Right cardiac atrium (tissue), 5 donors: ENCODE measurements around the gene FNDC3B. TPM values are rescaled to one million over a fixed set of nuclear protein-coding genes. Genes with fewer than 3 reads are reported as not detected.

Source experiments
- ATAC-seq, 2 donors: fragments of 200-7000 bp; cut with Tn5 transposase; one replicate each; pipeline versions ENCODE4 v1.8.0 to v1.9.1; 2020; ENCODE audit warnings: moderate library complexity in 2 of 2, mild to moderate bottlenecking in 1 of 2
- DNase-seq, 3 donors: peaks; one replicate each; pipeline ENCODE4 v3.0.0-alpha.2; 2020
- H3K27ac ChIP-seq: one replicate; pipeline ENCODE4 v1.5.1; 2013; ENCODE audit warnings: mild to moderate bottlenecking, low read length, control low read depth, moderate library complexity
- H3K27me3 ChIP-seq: one replicate; pipeline ENCODE4 v1.6.1; 2013; ENCODE audit not compliant: control insufficient read depth, insufficient read depth
- H3K4me1 ChIP-seq: one replicate; pipeline ENCODE4 v1.6.1; 2013; ENCODE audit warnings: low read length; ENCODE audit not compliant: control insufficient read depth, insufficient read depth
- H3K4me3 ChIP-seq: one replicate; pipeline ENCODE4 v1.5.1; 2013; ENCODE audit warnings: low read length, control low read depth
- H3K9me3 ChIP-seq: one replicate; pipeline ENCODE4 v1.6.1; 2013; ENCODE audit warnings: low read length; ENCODE audit not compliant: control insufficient read depth
- WGBS: extraction: QIAGEN DNeasy Blood & Tissue Kit; methylation state at CpG from one replicate; pipeline ENCODE4 v1.1.7; 2013; 5-methylcytosine and 5-hydroxymethylcytosine counted together
- intact Hi-C, 4 donors: fragments of 100-400 bp; cut with DNase I; formaldehyde crosslinking; loops; one replicate each; pipeline versions ENCODE4 v1.11.0 to v1.14.0; 2022 to 2023
- polyA plus RNA-seq: library from polyadenylated mRNA; stranded (reverse); fragments of 200-250 nt; gene quantifications from one replicate; pipeline ENCODE4 v1.2.3, GENCODE V29; 2013
- total RNA-seq, 4 donors: library from RNA; stranded (reverse); fragmentation: NEBNext Ultra II Directional; extraction: Animal tissue kit (Norgen Biotek cat#: 25700); gene quantifications; one replicate each; pipeline ENCODE4 v1.2.1, GENCODE V29; 2021
- donor health status: healthy with polysubstance abuse.
- donor health status: DM: no; HTN: yes; CAD: no.
- donor health status: DM: no; HTN: no; CAD: no.
- donor health status: DM: no; HTN: yes; CAD: no; lungs with severe emphysema.
- donor health status: DM: yes; HTN: yes; CAD: no.

The FNDC3B gene
- total and polyA plus RNA-seq, 5 donors = 15.8 to 117 (median 83.0) TPM

DNA sequence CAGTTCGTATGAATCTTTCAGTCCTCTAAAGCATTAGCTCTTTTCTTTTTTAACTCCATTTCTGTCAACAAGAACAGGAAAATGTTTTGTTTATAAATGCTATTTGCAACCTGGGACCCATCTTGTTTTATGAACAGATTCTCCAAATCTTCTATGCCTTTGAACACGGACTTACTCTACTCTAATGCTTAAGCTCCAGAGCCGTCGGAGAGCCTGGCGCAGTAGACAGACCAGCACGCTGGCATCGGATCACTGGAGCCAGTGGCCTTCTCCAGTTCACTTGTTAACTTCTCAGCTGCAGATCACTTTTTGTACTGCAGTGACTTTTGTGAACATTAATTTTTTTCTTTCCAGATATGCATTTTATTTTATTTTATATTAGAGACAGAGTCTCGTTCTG is 286.1 kb downstream of the FNDC3B start:
- Histone ChIP-seq H3K27ac (no peak overlapping the region), H3K9me3 (no peaks in the 10 kb centered on the region), H3K27me3 (no peaks in the 10 kb centered on the region), H3K4me3 (no peak overlapping the region), H3K4me1 (peaks cover 6% of the 10 kb centered on the region)
- DNase-seq (no peak), ATAC-seq (no peak)
- 86% methylated on average over 8 of the region's 8 CpGs for WGBS
- intact Hi-C loops = no loop called here

GRCh38 chr3:172326993-172327392 is 287.6 kb downstream of the FNDC3B start:
- no peak overlapping the region for H3K4me3 ChIP-seq
- no peak for DNase-seq
- intact Hi-C loops = no loop called here
- ATAC-seq = no peak
- peaks cover 6% of the 10 kb centered on the region for H3K4me1 ChIP-seq
- H3K27me3 ChIP-seq = no peaks in the 10 kb centered on the region
- H3K27ac ChIP-seq = no peak overlapping the region
- WGBS = 96% methylated on average over 3 of the region's 3 CpGs
- no peaks in the 10 kb centered on the region for H3K9me3 ChIP-seq

DNA sequence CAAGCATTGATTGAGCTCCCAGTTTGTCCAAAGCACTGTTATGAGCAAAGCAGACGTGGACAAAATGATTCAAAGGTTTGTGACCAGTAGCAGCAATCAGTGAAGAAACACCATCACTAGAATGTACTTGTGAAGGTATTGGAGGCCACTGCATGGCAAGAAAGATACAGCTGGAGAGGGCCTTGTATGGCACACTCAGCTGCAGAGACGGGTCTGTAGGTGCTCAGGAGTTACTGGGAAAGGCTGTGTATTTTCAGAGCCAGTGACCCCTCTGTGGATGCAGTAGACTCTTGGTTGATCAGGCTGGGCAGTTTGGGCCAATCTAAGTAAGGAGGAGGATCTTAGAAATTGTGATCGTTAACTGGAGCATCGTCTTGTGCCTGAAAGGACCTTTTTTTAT is 288.9 kb downstream of the FNDC3B start:
- DNase-seq = no peak
- H3K4me3 ChIP-seq = no peak overlapping the region
- WGBS = 88% methylated on average over 4 of the region's 4 CpGs
- no peaks in the 10 kb centered on the region for H3K27me3 ChIP-seq
- intact Hi-C loops = no loop called here
- ATAC-seq = no peak
- no peaks in the 10 kb centered on the region for H3K9me3 ChIP-seq
- H3K4me1 ChIP-seq = peaks cover 3% of the 10 kb centered on the region
- H3K27ac ChIP-seq = no peak overlapping the region

DNA sequence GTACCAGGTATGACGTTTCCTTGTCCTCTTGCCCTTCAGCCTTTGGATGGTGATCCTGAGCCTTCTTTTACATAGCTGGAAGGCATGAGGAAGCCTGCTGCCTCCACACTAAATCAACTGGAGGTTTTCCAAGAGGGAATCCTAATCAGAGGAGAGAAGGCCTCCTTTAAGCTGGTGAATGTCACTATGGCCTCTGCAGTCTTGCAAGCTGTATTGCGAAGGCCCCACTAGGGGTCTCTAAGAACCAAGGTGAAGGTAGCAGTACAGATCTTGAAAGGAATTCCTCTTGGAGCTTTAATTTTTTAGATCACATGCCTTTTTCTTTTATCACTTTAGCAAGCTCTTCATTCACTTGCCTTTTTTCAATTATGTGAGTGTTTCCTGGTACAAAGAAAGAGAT is 289.7 kb downstream of the FNDC3B start:
- no peaks in the 10 kb centered on the region for H3K27me3 ChIP-seq
- DNase-seq (no peak), ATAC-seq (no peak)
- H3K4me1 ChIP-seq = peaks cover 3% of the 10 kb centered on the region
- intact Hi-C loops = no loop called here
- 91% methylated on average over 2 of the region's 2 CpGs for WGBS
- H3K4me3 ChIP-seq = no peak overlapping the region
- H3K27ac ChIP-seq = peak overlapping the region; percentile 9
- H3K9me3 ChIP-seq = no peaks in the 10 kb centered on the region

DNA sequence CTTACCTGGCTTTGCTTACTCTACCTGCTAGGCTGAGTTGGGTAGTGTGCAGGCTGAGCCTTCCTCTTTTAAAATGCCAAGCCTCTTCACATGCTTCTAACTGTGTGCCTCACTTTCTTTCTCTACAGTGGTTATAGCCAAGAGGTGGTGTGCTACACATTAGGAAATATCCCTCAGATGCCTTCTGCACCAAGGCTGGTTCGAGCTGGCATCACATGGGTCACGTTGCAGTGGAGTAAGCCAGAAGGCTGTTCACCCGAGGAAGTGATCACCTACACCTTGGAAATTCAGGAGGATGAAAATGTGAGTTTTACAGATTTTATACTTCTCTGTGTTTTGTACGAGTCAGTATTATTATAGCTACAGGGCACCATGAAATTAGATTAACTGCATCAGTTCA is 291.0 kb downstream of the FNDC3B start:
- Histone ChIP-seq H3K4me1 (no peaks in the 10 kb centered on the region), H3K27me3 (no peaks in the 10 kb centered on the region), H3K9me3 (no peaks in the 10 kb centered on the region), H3K4me3 (no peak overlapping the region), H3K27ac (no peak overlapping the region)
- no peak for ATAC-seq
- DNase-seq = no peak
- intact Hi-C loops = loop anchor here in 3 of 4 donors (10.0 kb wide), 2 partner anchors 286 to 296 kb away; partner anchors contain the start of gene FNDC3B (in 2 of the 3)
- 88% methylated on average over 4 of the region's 4 CpGs for WGBS

DNA sequence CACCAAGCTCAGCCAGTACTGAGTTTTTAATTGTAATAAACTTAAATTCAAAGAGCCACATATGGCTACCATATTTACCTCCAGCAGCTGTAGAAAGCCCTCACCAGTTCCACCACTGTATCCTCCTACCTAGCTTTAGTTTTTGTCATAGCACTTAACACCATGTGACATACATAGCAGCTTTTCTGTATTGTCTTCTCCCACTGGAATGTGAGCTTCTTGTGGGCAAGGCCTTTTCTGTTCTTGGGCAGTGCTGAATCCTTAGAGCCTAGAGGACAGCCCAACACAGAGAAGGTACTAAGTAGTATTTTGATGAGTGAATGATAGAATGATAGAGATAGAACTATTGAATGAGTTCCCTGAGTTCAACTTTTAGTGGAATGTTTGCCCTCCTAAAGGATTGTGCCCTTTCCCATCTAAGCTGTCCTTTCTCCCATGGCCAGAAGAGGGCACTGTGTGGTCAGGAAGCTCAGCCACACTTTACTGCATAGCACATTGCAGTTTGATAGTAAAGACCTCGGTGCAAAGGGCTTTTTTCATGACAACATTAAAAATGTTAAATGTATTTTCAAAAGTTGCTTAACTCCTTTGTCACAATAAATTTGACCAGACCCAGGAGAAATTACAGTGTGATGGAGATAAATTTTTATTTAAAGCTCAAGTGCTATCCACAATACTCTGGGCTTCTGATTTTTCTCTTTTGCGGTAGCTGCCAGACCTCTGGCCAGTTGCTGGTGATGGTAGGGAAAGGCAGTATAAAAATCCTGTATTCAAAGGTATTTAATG is 293.1 kb downstream of the FNDC3B start:
- Histone ChIP-seq H3K4me1 (no peaks in the 10 kb centered on the region), H3K4me3 (no peak overlapping the region), H3K27ac (no peak overlapping the region), H3K27me3 (no peaks in the 10 kb centered on the region), H3K9me3 (no peaks in the 10 kb centered on the region)
- WGBS = 47% methylated on average over 2 of the region's 2 CpGs
- DNase-seq (peak in 2 of 3 donors; percentile 43 to 77), ATAC-seq (peak; percentile 86 to 88)
- intact Hi-C loops = loop anchor here in 3 of 4 donors (10.0 kb wide), 2 partner anchors 288 to 298 kb away; partner anchors contain the start of gene FNDC3B (in 2 of the 3)

DNA sequence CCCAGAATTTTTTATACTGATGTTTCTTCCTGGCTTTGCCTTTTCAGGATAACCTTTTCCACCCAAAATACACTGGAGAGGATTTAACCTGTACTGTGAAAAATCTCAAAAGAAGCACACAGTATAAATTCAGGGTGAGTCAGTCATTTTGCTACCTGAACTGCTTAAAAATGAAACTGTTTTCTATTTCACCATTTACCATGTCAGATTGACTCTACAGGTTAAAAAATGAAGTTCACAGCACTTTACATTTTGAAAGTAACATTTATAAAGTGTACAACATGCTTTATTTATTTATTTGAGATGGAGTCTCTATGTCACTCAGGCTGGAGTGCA is 293.6 kb downstream of the FNDC3B start:
- Histone ChIP-seq H3K4me1 (no peaks in the 10 kb centered on the region), H3K27me3 (no peaks in the 10 kb centered on the region), H3K9me3 (no peaks in the 10 kb centered on the region), H3K27ac (no peak overlapping the region), H3K4me3 (no peak overlapping the region)
- ATAC-seq = no peak
- DNase-seq = no peak
- intact Hi-C loops = loop anchor here in 3 of 4 donors (10.0 kb wide), 2 partner anchors 288 to 298 kb away; partner anchors contain the start of gene FNDC3B (in 2 of the 3)

DNA sequence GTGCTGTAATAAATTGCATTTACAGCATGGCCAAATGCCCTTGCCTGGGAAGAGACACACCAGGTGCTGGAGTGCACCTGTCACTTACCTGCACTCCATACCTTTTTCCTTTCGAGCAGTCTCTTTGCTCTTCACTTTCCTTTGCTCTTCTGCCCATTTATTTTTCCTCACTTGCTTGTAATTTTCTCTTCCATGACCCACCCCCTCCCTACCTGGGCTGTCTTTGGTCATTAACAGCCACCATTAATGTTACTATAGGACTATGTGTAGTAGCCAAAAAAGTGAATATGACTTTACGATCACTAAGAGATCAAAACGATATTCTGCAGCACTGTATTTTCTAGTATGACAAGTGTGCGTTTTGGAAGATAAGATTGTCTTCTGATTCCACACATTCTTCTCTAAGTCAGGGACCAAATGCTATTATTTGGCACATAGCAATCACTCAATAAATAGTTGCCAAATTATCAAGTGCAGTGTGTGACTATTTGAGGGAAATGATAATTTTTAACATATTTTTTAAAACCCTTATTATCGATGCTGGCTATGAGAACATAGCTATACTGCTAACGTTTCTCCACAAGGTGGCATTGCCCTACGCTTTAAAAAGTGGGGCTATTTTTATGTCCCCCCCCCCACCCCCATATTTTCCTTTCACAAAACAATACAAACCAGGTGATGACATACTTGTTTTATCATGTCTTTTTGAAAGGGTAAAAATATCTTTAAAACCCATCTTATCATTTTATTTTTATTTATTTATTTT is 294.5 kb downstream of the FNDC3B start:
- Histone ChIP-seq H3K4me1 (no peaks in the 10 kb centered on the region), H3K27me3 (no peaks in the 10 kb centered on the region), H3K27ac (no peak overlapping the region), H3K9me3 (no peaks in the 10 kb centered on the region), H3K4me3 (no peak overlapping the region)
- intact Hi-C loops = loop anchor here in 3 of 4 donors (10.0 kb wide), 2 partner anchors 289 to 299 kb away; partner anchors contain the start of gene FNDC3B (in 2 of the 3)
- DNase-seq (no peak), ATAC-seq (no peak)
- 79% methylated on average over 7 of the region's 7 CpGs for WGBS

DNA sequence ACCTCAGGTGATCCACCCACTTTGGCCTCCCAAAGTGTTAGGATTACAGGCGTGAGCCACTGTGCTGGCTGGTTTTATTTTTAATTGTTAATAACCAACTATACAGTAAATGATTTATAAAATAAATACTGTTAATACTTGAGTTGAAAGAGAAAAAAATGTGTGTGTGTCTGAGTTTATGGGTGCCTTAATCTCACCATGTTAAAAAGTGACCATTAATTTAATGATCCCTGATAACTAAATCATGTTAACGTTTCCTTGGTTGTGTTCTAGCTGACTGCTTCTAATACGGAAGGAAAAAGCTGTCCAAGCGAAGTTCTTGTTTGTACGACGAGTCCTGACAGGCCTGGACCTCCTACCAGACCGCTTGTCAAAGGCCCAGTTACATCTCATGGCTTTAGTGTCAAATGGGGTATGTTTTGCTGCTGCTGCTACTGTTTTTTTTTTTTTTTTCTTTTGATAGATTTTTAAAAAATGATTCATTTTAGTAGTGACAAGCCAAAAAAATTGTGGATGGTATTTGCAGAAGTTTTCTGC is 295.4 kb downstream of the FNDC3B start:
- H3K4me3 ChIP-seq = no peak overlapping the region

GRCh38 chr3:172339892-172340291 is 300.5 kb downstream of the FNDC3B start:
- Histone ChIP-seq H3K4me3 (no peak overlapping the region), H3K4me1 (no peaks in the 10 kb centered on the region), H3K27me3 (no peaks in the 10 kb centered on the region), H3K9me3 (no peaks in the 10 kb centered on the region), H3K27ac (no peak overlapping the region)
- 92% methylated on average over 8 of the region's 8 CpGs for WGBS
- intact Hi-C loops = loop anchor here in 3 of 4 donors (10.0 kb wide), 2 partner anchors 295 to 305 kb away; partner anchors contain the start of gene FNDC3B (in 2 of the 3)
- ATAC-seq (peak in 1 of 2 donors; percentile 36), DNase-seq (no peak)

More for the DNA sequence above, 295.4 kb downstream of the FNDC3B start:
- ATAC-seq = no peak
- H3K4me1 ChIP-seq = no peaks in the 10 kb centered on the region
- no peak overlapping the region for H3K27ac ChIP-seq
- intact Hi-C loops = loop anchor here in 3 of 4 donors (10.0 kb wide), 2 partner anchors 290 to 300 kb away; partner anchors contain the start of gene FNDC3B (in 2 of the 3)
- WGBS = 87% methylated on average over 7 of the region's 7 CpGs
- no peaks in the 10 kb centered on the region for H3K9me3 ChIP-seq
- no peaks in the 10 kb centered on the region for H3K27me3 ChIP-seq
- no peak for DNase-seq

DNA sequence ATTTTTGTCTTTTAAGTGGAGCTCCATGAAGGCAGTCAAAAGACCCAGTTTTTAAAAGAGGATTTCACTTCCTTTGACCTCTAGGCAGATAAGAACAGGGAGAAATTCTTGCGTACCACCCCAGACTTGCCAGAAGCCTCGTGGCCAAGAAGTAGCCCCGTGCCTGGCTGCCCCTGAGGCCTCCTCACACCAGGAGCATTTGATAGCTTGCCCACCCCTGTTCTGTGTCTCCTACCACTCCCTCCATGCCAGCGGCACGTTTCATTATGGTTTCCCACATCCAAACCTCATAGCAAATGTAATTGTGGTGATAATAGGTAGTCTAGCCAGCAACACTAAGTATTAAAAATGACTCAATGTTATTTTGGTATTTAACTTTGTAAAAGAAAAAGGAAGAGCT is 301.2 kb downstream of the FNDC3B start:
- Histone ChIP-seq H3K9me3 (no peaks in the 10 kb centered on the region), H3K4me1 (no peaks in the 10 kb centered on the region), H3K4me3 (no peak overlapping the region), H3K27me3 (no peaks in the 10 kb centered on the region), H3K27ac (no peak overlapping the region)
- 53% methylated on average over 5 of the region's 5 CpGs for WGBS
- DNase-seq (no peak), ATAC-seq (peak in 1 of 2 donors; percentile 15)
- intact Hi-C loops = no loop called here
